Measurements from ENCODE around the gene SVIL.
A peak's percentile ranks its signal among the peaks of the same experiment; 100 is the strongest.

The SVIL gene

GRCh38 chr10:29675984-29676383 is 41.2 kb upstream of the SVIL start:
- TF ChIP-seq CTCF (IDR thresholded peaks at IDR 0.05): no peak
- no peak for DNase-seq
- intact Hi-C loops (cut with DNase I; ENCODE audit: low total_unique reads): no loop called here
- Histone ChIP-seq H3K9me3 (peaks cover 0 to 5% (median 0%) of the 10 kb centered on the region in 3 donors), H3K4me3 (no peak overlapping the region), H3K4me1 (peaks cover 0 to 39% (median 4%) of the 10 kb centered on the region in 4 donors), H3K36me3 (peaks cover 14 to 39% (median 29%) of the 10 kb centered on the region in 3 donors), H3K27ac (no peak overlapping the region), H3K27me3 (no peaks in the 10 kb centered on the region)

- H3K27ac ChIP-seq: no peak overlapping the region
These were observed 37.2 kb upstream of the SVIL start for GRCh38 chr10:29671968-29672367.

GRCh38 chr10:29671228-29671780 is 36.5 kb upstream of the SVIL start:
- Histone ChIP-seq H3K9me3 (peaks cover 0 to 5% (median 0%) of the 10 kb centered on the region in 3 donors), H3K36me3 (peaks cover 14 to 29% (median 19%) of the 10 kb centered on the region in 3 donors), H3K4me3 (no peak overlapping the region), H3K27me3 (no peaks in the 10 kb centered on the region), H3K4me1 (peaks cover 0 to 56% (median 23%) of the 10 kb centered on the region in 4 donors), H3K27ac (peak overlapping the region in 1 of 2 donors; percentile 13)
- intact Hi-C loops (cut with DNase I; ENCODE audit: low total_unique reads): no loop called here
- no peak for DNase-seq
- no peak for TF ChIP-seq CTCF (IDR thresholded peaks at IDR 0.05)

More at GRCh38 chr10:29671968-29672367, 37.2 kb upstream of the SVIL start:
- Histone ChIP-seq H3K27me3 (no peaks in the 10 kb centered on the region), H3K4me3 (no peak overlapping the region), H3K9me3 (peaks cover 0 to 5% (median 0%) of the 10 kb centered on the region in 3 donors), H3K4me1 (peaks cover 0 to 56% (median 23%) of the 10 kb centered on the region in 4 donors), H3K36me3 (peaks cover 14 to 35% (median 23%) of the 10 kb centered on the region in 3 donors)
- TF ChIP-seq CTCF (IDR thresholded peaks at IDR 0.05): no peak
- intact Hi-C loops (cut with DNase I; ENCODE audit: low total_unique reads): no loop called here
- no peak for DNase-seq

- no peaks in the 10 kb centered on the region for H3K27me3 ChIP-seq
These were observed 36.0 kb upstream of the SVIL start for GRCh38 chr10:29670761-29671160.

GRCh38 chr10:29669149-29669548 is 34.4 kb upstream of the SVIL start:
- Histone ChIP-seq H3K36me3 (peaks cover under 1 to 13% (median 5%) of the 10 kb centered on the region in 3 donors), H3K4me1 (peaks cover 0 to 57% (median 26%) of the 10 kb centered on the region in 4 donors), H3K27me3 (no peaks in the 10 kb centered on the region), H3K9me3 (no peaks in the 10 kb centered on the region), H3K27ac (peak overlapping the region; percentile 0 to 21), H3K4me3 (no peak overlapping the region)
- DNase-seq: peak in 1 of 2 donors; percentile 56
- intact Hi-C loops (cut with DNase I; ENCODE audit: low total_unique reads): no loop called here
- TF ChIP-seq CTCF (IDR thresholded peaks at IDR 0.05): no peak

More at GRCh38 chr10:29670761-29671160, 36.0 kb upstream of the SVIL start:
- no peak overlapping the region for H3K4me3 ChIP-seq
- H3K27ac ChIP-seq: peak overlapping the region; percentile 13 to 21
- no peak for TF ChIP-seq CTCF (IDR thresholded peaks at IDR 0.05)
- intact Hi-C loops (cut with DNase I; ENCODE audit: low total_unique reads): no loop called here
- DNase-seq: no peak
- peaks cover 0 to 57% (median 26%) of the 10 kb centered on the region in 4 donors for H3K4me1 ChIP-seq
- peaks cover 0 to 5% (median 0%) of the 10 kb centered on the region in 3 donors for H3K9me3 ChIP-seq
- H3K36me3 ChIP-seq: peaks cover 14 to 27% (median 14%) of the 10 kb centered on the region in 3 donors
